Activated CD4-positive, alpha-beta T cell treated with anti-CD3 and anti-CD28 coated beads, Interleukin-2, amount 10 ng/mL, durations not matched to agents 7 days and 5 days (primary cell): ENCODE measurements around the gene SP1. TPM values are rescaled to one million over a fixed set of nuclear protein-coding genes. Genes with fewer than 3 reads are reported as not detected.
A peak's percentile ranks its signal among the peaks of the same experiment; 100 is the strongest.
"Not testable (repeated sequence)": the region's sequence is repeated elsewhere in the genome, so short reads cannot be mapped to it uniquely, and the experiment has no call there.

Experiments used
- CTCF ChIA-PET: fragments of 350-600 bp; sonication (Branson Sonifier 250); formaldehyde crosslinking; loops from one replicate; lab custom pipeline; 2021; ENCODE audit warnings: antibody characterized with exemption; lab: Charles Lee
- POLR2A ChIA-PET: fragments of 350-600 bp; sonication (Branson Sonifier 250); formaldehyde crosslinking; loops from one replicate; lab custom pipeline; 2021; ENCODE audit warnings: antibody characterized with exemption; lab: Charles Lee
- DNase-seq: peaks from one replicate; pipeline ENCODE4 v3.0.0-alpha.2; 2020
- H3K27ac Mint-ChIP-seq: one replicate; pipeline ENCODE4 v1.8.0; 2021; ENCODE audit warnings: mild to moderate bottlenecking, moderate library complexity, mixed read lengths
- H3K27me3 Mint-ChIP-seq: one replicate; pipeline ENCODE4 v1.8.0; 2021; ENCODE audit warnings: mixed read lengths
- H3K36me3 Mint-ChIP-seq: one replicate; pipeline ENCODE4 v1.8.0; 2021; ENCODE audit warnings: low read depth, mixed read lengths
- H3K4me1 Mint-ChIP-seq: one replicate; pipeline ENCODE4 v1.8.0; 2021; ENCODE audit warnings: mixed read lengths
- H3K4me3 Mint-ChIP-seq: one replicate; pipeline ENCODE4 v1.8.0; 2021; ENCODE audit warnings: mild to moderate bottlenecking, moderate library complexity, mixed read lengths
- H3K9me3 Mint-ChIP-seq: one replicate; pipeline ENCODE4 v1.8.0; 2021; ENCODE audit warnings: mixed read lengths
- total RNA-seq, 2 experiments: library from RNA; stranded (reverse); gene quantifications; one replicate each; pipeline ENCODE4 v1.2.3, GENCODE V29; 2021

The SP1 gene
- total RNA-seq, 2 experiments from 2014 or later, result 94.8 to 99.3 TPM

- Mint-ChIP-seq H3K9me3 (no peaks in the 10 kb centered on the region), H3K36me3 (no peaks in the 10 kb centered on the region), H3K27me3 (peaks cover 11% of the 10 kb centered on the region), H3K4me3 (peak overlapping the region; percentile 71), H3K4me1 (peaks cover 21% of the 10 kb centered on the region), H3K27ac (peak overlapping the region; percentile 87)
- peak; percentile 23 for DNase-seq
- CTCF ChIA-PET, result interaction anchor here (1.1 to 6.7 kb wide), 10 partner anchors 8 to 82 kb away, joined by 3 to 48 read pairs (median 10); partner anchors contain the start of genes AAAS, PFDN5 and SP7
- POLR2A ChIA-PET, result no interaction called here
Measured at GRCh38 chr12:53343969-53344368, 36.0 kb upstream of the SP1 start.

- ChIA-PET CTCF (interaction anchor here (0.6 to 6.7 kb wide), 32 partner anchors 8 to 278 kb away, joined by 3 to 48 read pairs (median 5); partner anchors contain the start of genes AAAS, ITGB7, MYG1 and PFDN5), POLR2A (no interaction called here)
- Mint-ChIP-seq H3K4me1 (peaks cover 21% of the 10 kb centered on the region), H3K4me3 (peak overlapping the region; percentile 71), H3K9me3 (no peaks in the 10 kb centered on the region), H3K36me3 (no peaks in the 10 kb centered on the region), H3K27ac (peak overlapping the region; percentile 87), H3K27me3 (peaks cover 11% of the 10 kb centered on the region)
- DNase-seq, result no peak
Measured at GRCh38 chr12:53344487-53344823, 35.5 kb upstream of the SP1 start.

DNA sequence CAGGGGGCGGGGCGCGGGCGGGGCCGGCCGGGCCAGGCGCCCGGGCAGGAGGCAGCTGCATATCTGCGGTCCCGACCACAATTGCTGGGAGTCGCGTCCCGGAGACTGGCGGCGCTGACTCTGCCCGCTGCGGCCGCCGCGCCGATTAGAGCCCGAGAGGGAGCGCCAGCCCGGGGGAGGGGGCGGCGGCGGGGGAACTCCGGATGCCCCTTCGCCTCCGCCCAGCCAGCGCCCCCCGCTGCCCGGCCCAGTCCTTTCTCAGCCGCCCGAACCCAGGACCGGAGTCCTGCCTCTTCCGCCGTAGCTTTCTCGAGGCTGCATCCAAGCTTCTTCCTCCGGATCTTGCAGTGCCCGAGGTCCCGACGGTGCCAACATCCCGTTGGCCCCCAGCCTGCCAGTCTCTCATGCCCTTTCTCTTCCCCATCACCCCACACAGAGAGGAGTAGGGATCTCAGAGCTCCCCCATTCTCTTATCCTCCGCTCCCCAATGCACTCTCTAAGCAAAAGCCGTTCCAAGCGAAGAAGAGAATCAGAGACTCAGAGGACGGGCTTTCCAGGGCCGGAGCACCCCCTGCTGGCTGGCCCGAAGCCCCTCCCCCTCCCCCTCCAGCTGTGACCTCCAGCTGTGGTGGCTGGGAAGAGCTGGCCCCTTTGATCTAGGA is 35.0 kb upstream of the SP1 start:
- H3K9me3 Mint-ChIP-seq, result no peaks in the 10 kb centered on the region
- peak overlapping the region; percentile 85 for H3K4me3 Mint-ChIP-seq
- H3K36me3 Mint-ChIP-seq, result no peaks in the 10 kb centered on the region
- peaks cover 21% of the 10 kb centered on the region for H3K4me1 Mint-ChIP-seq
- ChIA-PET CTCF (interaction anchor here (0.6 to 6.7 kb wide), 38 partner anchors 7 to 329 kb away, joined by 3 to 48 read pairs (median 5); partner anchors contain the start of genes AAAS, AMHR2, ITGB7 and MYG1), POLR2A (interaction anchor here (1.0 kb wide), 1 partner anchor 24 kb away, joined by 6 read pairs; the partner anchor contains the start of gene AAAS)
- H3K27me3 Mint-ChIP-seq, result peaks cover 8% of the 10 kb centered on the region
- DNase-seq, result peak; percentile 66
- H3K27ac Mint-ChIP-seq, result peak overlapping the region; percentile 89

DNA sequence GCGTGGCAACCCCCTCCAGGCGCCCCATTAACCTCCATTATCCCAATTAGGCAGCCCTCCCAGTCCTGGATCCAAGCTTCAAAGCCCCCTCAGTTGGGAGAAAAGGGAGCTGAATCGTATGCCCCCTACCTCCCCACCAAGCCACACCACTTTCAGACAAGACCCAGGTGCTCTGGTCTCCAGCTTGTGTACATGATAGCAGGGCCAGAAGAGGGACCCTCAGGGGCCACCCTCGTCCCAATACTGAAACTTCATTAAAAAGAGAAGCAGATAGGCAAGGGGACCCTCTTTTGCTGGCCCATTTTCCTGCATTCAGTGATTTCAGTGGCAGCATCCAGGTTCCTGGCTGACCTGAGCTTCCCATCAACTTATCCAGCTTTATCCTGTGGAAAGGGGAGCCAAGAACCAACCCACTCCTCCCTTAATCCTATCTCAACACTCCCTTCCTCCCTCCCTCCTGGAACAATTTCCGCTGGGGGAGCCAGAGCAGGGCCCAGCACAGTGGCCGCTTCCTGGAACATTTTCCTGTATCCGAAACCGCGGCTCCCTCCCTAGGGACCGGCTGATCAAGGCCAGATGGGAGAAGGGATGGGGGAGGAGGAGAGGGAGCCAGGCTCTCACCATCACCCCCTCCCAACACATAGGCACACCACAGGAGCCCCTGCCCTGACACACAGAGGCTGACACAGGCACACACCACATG is 34.3 kb upstream of the SP1 start:
- peak overlapping the region; percentile 89 for H3K27ac Mint-ChIP-seq
- CTCF ChIA-PET, result interaction anchor here (0.6 to 6.7 kb wide), 28 partner anchors 10 to 330 kb away, joined by 3 to 48 read pairs (median 6); partner anchors contain the start of genes AAAS, AMHR2, MYG1 and PFDN5
- peaks cover 3% of the 10 kb centered on the region for H3K27me3 Mint-ChIP-seq
- no peaks in the 10 kb centered on the region for H3K36me3 Mint-ChIP-seq
- peaks cover 21% of the 10 kb centered on the region for H3K4me1 Mint-ChIP-seq
- POLR2A ChIA-PET, result interaction anchor here (0.6 to 1.0 kb wide), 2 partner anchors 10 to 25 kb away, joined by 3 to 6 read pairs; partner anchors contain the start of gene AAAS
- no peak for DNase-seq
- peak overlapping the region; percentile 85 for H3K4me3 Mint-ChIP-seq
- H3K9me3 Mint-ChIP-seq, result no peaks in the 10 kb centered on the region

DNA sequence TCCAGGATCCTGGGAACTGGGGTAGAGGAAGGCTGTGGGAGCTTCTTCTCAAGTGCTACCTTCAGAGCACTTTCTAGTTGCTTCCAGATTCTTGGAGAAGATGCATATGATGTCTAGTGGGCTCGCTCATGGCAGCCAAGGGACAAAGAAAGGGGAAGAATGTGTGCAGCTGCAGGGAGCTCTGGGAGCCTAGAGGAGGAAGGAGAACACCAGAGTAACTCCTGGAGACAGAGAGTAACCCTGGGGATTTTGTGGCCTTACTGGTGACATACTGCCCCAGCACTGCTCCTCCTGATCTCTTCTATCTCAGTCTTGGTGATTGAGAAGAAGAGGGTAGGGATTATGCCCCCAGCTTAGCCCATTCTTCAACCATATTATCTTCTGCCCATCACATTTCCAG is 33.5 kb upstream of the SP1 start:
- Mint-ChIP-seq H3K4me3 (no peak overlapping the region), H3K4me1 (peaks cover 21% of the 10 kb centered on the region), H3K36me3 (no peaks in the 10 kb centered on the region), H3K27ac (no peak overlapping the region), H3K27me3 (peaks cover 2% of the 10 kb centered on the region), H3K9me3 (no peaks in the 10 kb centered on the region)
- ChIA-PET CTCF (interaction anchor here (0.6 to 6.7 kb wide), 7 partner anchors 25 to 162 kb away, joined by 4 to 48 read pairs (median 13); partner anchors contain the start of genes AAAS and AMHR2), POLR2A (no interaction called here)
- no peak for DNase-seq

DNA sequence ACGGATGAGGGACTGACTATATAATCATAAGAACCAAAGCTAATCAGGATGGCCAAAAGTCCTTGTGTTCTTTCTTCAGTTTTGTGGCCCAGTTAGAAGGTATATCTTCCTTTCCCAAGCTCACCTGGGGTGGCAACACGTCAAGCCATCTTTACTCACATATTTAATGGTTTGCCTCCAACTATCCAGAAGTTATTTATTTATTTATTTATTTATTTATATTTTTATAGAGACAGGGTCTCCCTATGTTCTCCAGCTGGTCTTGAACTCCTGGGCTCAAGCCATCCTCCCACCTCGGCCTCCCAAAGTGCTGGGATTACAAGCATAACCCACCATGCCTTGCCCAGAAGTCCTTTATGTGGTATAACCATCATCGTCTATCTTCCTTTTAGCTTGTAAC is 32.1 kb upstream of the SP1 start:
- Mint-ChIP-seq H3K9me3 (no peaks in the 10 kb centered on the region), H3K36me3 (no peaks in the 10 kb centered on the region), H3K4me1 (peaks cover 29% of the 10 kb centered on the region), H3K27ac (no peak overlapping the region), H3K27me3 (no peaks in the 10 kb centered on the region), H3K4me3 (no peak overlapping the region)
- ChIA-PET CTCF (interaction anchor here (0.6 to 6.7 kb wide), 6 partner anchors 13 to 161 kb away, joined by 3 to 48 read pairs (median 5); partner anchors contain the start of gene AAAS), POLR2A (no interaction called here)
- no peak for DNase-seq

- Mint-ChIP-seq H3K9me3 (no peaks in the 10 kb centered on the region), H3K4me3 (no peak overlapping the region), H3K27me3 (no peaks in the 10 kb centered on the region), H3K36me3 (no peaks in the 10 kb centered on the region), H3K27ac (peak overlapping the region; percentile 43), H3K4me1 (peaks cover 12% of the 10 kb centered on the region)
- ChIA-PET CTCF (interaction anchor here (0.5 to 3.2 kb wide), 41 partner anchors 9 to 338 kb away, joined by 3 to 34 read pairs (median 4); partner anchors contain the start of genes AAAS, AMHR2, PRR13 and SP7), POLR2A (no interaction called here)
- peak; percentile 90 for DNase-seq
Measured at GRCh38 chr12:53352331-53353256, 27.4 kb upstream of the SP1 start.

GRCh38 chr12:53353257-53353655 is 26.7 kb upstream of the SP1 start:
- no peaks in the 10 kb centered on the region for H3K36me3 Mint-ChIP-seq
- H3K9me3 Mint-ChIP-seq, result no peaks in the 10 kb centered on the region
- no peaks in the 10 kb centered on the region for H3K27me3 Mint-ChIP-seq
- ChIA-PET CTCF (interaction anchor here (0.5 to 3.2 kb wide), 16 partner anchors 9 to 159 kb away, joined by 3 to 34 read pairs (median 4); partner anchors contain the start of genes AAAS and TARBP2), POLR2A (no interaction called here)
- H3K4me3 Mint-ChIP-seq, result no peak overlapping the region
- no peak overlapping the region for H3K27ac Mint-ChIP-seq
- H3K4me1 Mint-ChIP-seq, result peaks cover 12% of the 10 kb centered on the region
- no peak for DNase-seq

- CTCF ChIA-PET, result interaction anchor here (0.6 to 3.4 kb wide), 4 partner anchors 10 to 139 kb away, joined by 3 to 12 read pairs (median 8); partner anchors contain the start of gene AAAS
- H3K4me1 Mint-ChIP-seq, result peaks cover 12% of the 10 kb centered on the region
- POLR2A ChIA-PET, result interaction anchor here (0.6 kb wide), 1 partner anchor 274 kb away, joined by 5 read pairs; no protein-coding TSS in a partner anchor
- no peak overlapping the region for H3K27ac Mint-ChIP-seq
- no peak for DNase-seq
- H3K9me3 Mint-ChIP-seq, result no peaks in the 10 kb centered on the region
- H3K36me3 Mint-ChIP-seq, result no peaks in the 10 kb centered on the region
- H3K27me3 Mint-ChIP-seq, result no peaks in the 10 kb centered on the region
- H3K4me3 Mint-ChIP-seq, result no peak overlapping the region
Measured at GRCh38 chr12:53355121-53355520, 24.9 kb upstream of the SP1 start.

DNA sequence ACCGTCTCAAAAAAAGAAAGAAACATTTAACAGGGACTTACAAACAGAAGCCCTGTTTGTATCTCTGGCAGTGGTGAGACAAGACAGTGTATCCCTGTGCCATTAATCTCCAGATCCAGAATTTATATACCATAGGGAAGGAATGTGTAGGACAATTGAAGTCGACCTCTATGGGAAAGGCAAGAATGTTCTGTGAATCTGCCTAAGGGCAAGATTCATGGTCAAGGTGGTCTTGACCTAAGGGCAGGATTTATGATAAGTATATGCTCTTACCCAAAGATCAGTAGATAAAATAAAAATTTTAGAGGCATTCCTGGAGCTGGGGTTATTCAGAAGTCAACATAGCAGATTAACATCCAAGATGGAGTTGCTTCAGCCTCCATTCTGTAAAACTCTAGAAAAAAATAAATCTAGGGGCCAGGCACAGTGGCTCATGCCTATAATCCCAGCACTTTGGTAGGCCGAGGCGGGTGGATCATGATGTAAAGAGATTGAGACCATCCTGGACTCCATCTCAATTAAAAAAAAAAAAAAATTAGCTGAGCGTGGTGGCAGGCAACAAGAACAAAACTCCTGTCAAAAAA is 21.0 kb upstream of the SP1 start:
- ChIA-PET POLR2A (no interaction called here), CTCF (interaction anchor here (0.8 to 2.6 kb wide), 2 partner anchors 62 to 149 kb away, joined by 3 to 9 read pairs; no protein-coding TSS in a partner anchor)

DNA sequence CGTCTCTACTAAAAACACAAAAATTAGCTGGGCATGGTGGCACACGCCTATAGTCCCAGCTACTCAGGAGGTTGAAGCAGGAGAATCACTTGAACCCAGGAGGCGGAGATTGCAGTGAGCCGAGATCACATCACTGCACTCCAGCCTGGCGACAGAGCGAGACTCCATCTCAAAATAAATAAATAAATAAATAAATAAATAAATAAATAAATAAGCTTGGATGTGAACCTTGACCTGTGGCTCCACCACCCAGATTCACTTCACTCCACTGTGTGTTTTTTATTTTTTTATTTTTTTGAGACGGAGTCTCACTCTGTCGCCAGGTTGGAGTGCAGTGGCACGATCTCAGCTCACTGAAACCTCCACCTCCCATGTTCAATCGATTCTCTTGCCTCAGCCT is 18.3 kb upstream of the SP1 start:
- DNase-seq, H3K4me3 Mint-ChIP-seq, H3K27me3 Mint-ChIP-seq, H3K27ac Mint-ChIP-seq, H3K4me1 Mint-ChIP-seq, H3K9me3 Mint-ChIP-seq, H3K36me3 Mint-ChIP-seq: not testable (repeated sequence)
- POLR2A ChIA-PET, result interaction anchor here (0.6 kb wide), 1 partner anchor 177 kb away, joined by 3 read pairs; no protein-coding TSS in a partner anchor
- CTCF ChIA-PET, result interaction anchor here (0.8 to 2.6 kb wide), 7 partner anchors 9 to 148 kb away, joined by 3 to 11 read pairs (median 5); partner anchors contain the start of genes AAAS and TARBP2

More for the DNA sequence above, 21.0 kb upstream of the SP1 start:
- H3K27ac Mint-ChIP-seq, result peak overlapping the region; percentile 36
- no peaks in the 10 kb centered on the region for H3K36me3 Mint-ChIP-seq
- no peak for DNase-seq
- H3K9me3 Mint-ChIP-seq, result no peaks in the 10 kb centered on the region
- H3K4me3 Mint-ChIP-seq, result no peak overlapping the region
- H3K4me1 Mint-ChIP-seq, result no peaks in the 10 kb centered on the region
- no peaks in the 10 kb centered on the region for H3K27me3 Mint-ChIP-seq
